Lower lobe of right lung (tissue), 2 donors: ENCODE data around the gene SKAP1. TPM values are rescaled to one million over a fixed set of nuclear protein-coding genes. Genes with fewer than 3 reads are reported as not detected.
"Not testable (repeated sequence)": the region's sequence is repeated elsewhere in the genome, so short reads cannot be mapped to it uniquely, and the experiment has no call there.

ENCODE experiments used
- ATAC-seq, 2 donors: fragments of 200-7000 bp; cut with Tn5 transposase; one replicate each; pipeline ENCODE4 v1.9.1; 2020 to 2022; ENCODE audit warnings: mild to moderate bottlenecking in 2 of 2, moderate library complexity in 2 of 2
- DNase-seq: peaks from one replicate; pipeline ENCODE4 v3.0.0-alpha.2; 2020
- H3K27ac ChIP-seq: fragments of 200-600 bp; one replicate; pipeline ENCODE4 v1.8.0; 2022
- H3K27me3 ChIP-seq: fragments of 200-600 bp; one replicate; pipeline ENCODE4 v1.8.0; 2022; ENCODE audit warnings: low read depth
- H3K36me3 ChIP-seq: fragments of 200-600 bp; one replicate; pipeline ENCODE4 v1.8.0; 2022; ENCODE audit warnings: mild to moderate bottlenecking
- H3K4me1 ChIP-seq: fragments of 200-600 bp; one replicate; pipeline ENCODE4 v1.8.0; 2022
- H3K4me3 ChIP-seq: fragments of 200-600 bp; one replicate; pipeline ENCODE4 v1.8.0; 2022; ENCODE audit warnings: mild to moderate bottlenecking
- H3K9me3 ChIP-seq: fragments of 200-600 bp; one replicate; pipeline ENCODE4 v1.8.0; 2022
- intact Hi-C: fragments of 100-400 bp; cut with DNase I; formaldehyde crosslinking; loops from one replicate; pipeline ENCODE4 v1.11.0; 2022
- total RNA-seq: library from RNA; stranded (reverse); fragmentation: NEBNext Ultra II Directional; extraction: Animal tissue kit (Norgen Biotek cat#: 25700); gene quantifications from one replicate; pipeline ENCODE4 v1.2.1, GENCODE V29; 2021
- TF ChIP-seq, protein P1 (sequence below): fragments of 200-600 bp; IDR thresholded peaks from one replicate; pipeline ENCODE4 v1.8.0; 2022; ENCODE audit warnings: antibody characterized with exemption, mild to moderate bottlenecking
- donor health status: DM: no; HTN: yes; CAD: no; lungs with severe emphysema.

SKAP1 gene
- total RNA-seq, 1 donor from 2014 or later, result 6.4 TPM

GRCh38 chr17:48420823-48421222 is 9.2 kb downstream of the SKAP1 start:
- DNase-seq (no peak), ATAC-seq (no peak)
- Histone ChIP-seq H3K36me3 (no peaks in the 10 kb centered on the region), H3K9me3 (no peaks in the 10 kb centered on the region), H3K27me3 (peaks cover 5% of the 10 kb centered on the region), H3K4me1 (no peaks in the 10 kb centered on the region), H3K27ac (no peak overlapping the region), H3K4me3 (no peak overlapping the region)
- TF ChIP-seq, protein P1, sequence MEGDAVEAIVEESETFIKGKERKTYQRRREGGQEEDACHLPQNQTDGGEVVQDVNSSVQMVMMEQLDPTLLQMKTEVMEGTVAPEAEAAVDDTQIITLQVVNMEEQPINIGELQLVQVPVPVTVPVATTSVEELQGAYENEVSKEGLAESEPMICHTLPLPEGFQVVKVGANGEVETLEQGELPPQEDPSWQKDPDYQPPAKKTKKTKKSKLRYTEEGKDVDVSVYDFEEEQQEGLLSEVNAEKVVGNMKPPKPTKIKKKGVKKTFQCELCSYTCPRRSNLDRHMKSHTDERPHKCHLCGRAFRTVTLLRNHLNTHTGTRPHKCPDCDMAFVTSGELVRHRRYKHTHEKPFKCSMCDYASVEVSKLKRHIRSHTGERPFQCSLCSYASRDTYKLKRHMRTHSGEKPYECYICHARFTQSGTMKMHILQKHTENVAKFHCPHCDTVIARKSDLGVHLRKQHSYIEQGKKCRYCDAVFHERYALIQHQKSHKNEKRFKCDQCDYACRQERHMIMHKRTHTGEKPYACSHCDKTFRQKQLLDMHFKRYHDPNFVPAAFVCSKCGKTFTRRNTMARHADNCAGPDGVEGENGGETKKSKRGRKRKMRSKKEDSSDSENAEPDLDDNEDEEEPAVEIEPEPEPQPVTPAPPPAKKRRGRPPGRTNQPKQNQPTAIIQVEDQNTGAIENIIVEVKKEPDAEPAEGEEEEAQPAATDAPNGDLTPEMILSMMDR, result no peak
- intact Hi-C loops, result no loop called here

DNA sequence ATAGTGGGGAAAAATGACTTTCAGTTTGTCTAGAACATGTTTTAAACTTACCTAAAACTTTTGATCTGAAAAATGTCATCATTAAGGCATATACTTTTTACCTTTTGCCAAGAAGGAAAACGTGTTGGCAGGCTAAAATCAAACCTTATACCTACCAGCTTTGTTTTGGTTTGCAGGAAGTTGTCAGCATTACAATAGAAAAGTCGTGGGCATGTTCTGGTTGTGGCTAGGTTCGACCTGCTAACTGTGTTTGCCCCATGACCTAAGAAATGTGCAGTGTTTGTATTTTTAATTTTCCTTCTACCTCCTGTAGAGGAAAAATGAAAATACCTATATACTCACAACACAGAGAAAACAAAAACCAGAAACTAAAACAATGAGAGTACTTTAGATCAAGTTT is 13.0 kb downstream of the SKAP1 start:
- Histone ChIP-seq H3K4me3 (no peak overlapping the region), H3K4me1 (no peaks in the 10 kb centered on the region), H3K36me3 (no peaks in the 10 kb centered on the region), H3K27ac (no peak overlapping the region), H3K27me3 (peaks cover 5% of the 10 kb centered on the region), H3K9me3 (no peaks in the 10 kb centered on the region)
- no peak for DNase-seq
- no peak for ATAC-seq
- intact Hi-C loops, result no loop called here
- TF ChIP-seq, protein P1, result no peak

- Histone ChIP-seq H3K27ac (no peak overlapping the region), H3K4me3 (no peak overlapping the region), H3K9me3 (no peaks in the 10 kb centered on the region), H3K36me3 (no peaks in the 10 kb centered on the region), H3K27me3 (peaks cover 13% of the 10 kb centered on the region), H3K4me1 (no peaks in the 10 kb centered on the region)
- no peak for ATAC-seq
- TF ChIP-seq, protein P1, result no peak
- no peak for DNase-seq
- intact Hi-C loops, result no loop called here
These were observed 16.2 kb downstream of the SKAP1 start for GRCh38 chr17:48413613-48414405.

GRCh38 chr17:48412841-48413240 is 17.2 kb downstream of the SKAP1 start:
- no peaks in the 10 kb centered on the region for H3K4me1 ChIP-seq
- H3K9me3 ChIP-seq, result no peaks in the 10 kb centered on the region
- TF ChIP-seq, protein P1, result no peak
- intact Hi-C loops, result no loop called here
- peaks cover 17% of the 10 kb centered on the region for H3K27me3 ChIP-seq
- no peaks in the 10 kb centered on the region for H3K36me3 ChIP-seq
- no peak overlapping the region for H3K4me3 ChIP-seq
- no peak for ATAC-seq
- no peak for DNase-seq
- H3K27ac ChIP-seq, result no peak overlapping the region

- DNase-seq, H3K9me3 ChIP-seq, H3K27ac ChIP-seq, intact Hi-C loops, H3K36me3 ChIP-seq, H3K4me1 ChIP-seq, H3K4me3 ChIP-seq, ATAC-seq: not testable (repeated sequence)
- H3K27me3 ChIP-seq, result peaks cover 27% of the 10 kb centered on the region
These were observed 19.2 kb downstream of the SKAP1 start for GRCh38 chr17:48410821-48411220.

DNA sequence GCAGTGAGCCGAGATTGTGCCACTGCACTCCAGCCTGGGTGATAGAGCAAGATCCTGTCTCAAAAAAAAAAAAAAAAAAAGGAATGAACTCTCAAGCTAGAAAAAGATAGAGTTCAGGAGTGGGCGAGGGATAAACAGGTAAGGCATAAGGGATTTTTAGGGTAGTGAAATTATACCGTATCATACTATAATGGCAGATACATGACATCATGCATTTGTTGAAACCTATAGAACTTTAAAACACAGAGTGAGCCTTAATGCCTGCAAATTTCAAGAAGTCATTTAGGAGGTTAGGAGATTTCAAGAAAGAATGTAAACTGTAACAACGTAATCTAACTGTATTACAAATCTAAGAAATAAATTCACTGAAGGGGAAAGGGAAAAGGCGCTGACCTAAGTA is 20.4 kb downstream of the SKAP1 start:
- intact Hi-C loops, result no loop called here
- Histone ChIP-seq H3K27ac (no peak overlapping the region), H3K4me3 (no peak overlapping the region), H3K9me3 (no peaks in the 10 kb centered on the region), H3K36me3 (no peaks in the 10 kb centered on the region), H3K27me3 (peaks cover 32% of the 10 kb centered on the region), H3K4me1 (no peaks in the 10 kb centered on the region)
- TF ChIP-seq, protein P1, result no peak
- ATAC-seq (no peak), DNase-seq (no peak)
